ENCODE data around the gene GLIS2. TPM values are rescaled to one million over a fixed set of nuclear protein-coding genes. Genes with fewer than 3 reads are reported as not detected.
A peak's percentile ranks its signal among the peaks of the same experiment; 100 is the strongest.

GLIS2 gene
- total RNA-seq, 1 donor = 3.3 TPM

DNA sequence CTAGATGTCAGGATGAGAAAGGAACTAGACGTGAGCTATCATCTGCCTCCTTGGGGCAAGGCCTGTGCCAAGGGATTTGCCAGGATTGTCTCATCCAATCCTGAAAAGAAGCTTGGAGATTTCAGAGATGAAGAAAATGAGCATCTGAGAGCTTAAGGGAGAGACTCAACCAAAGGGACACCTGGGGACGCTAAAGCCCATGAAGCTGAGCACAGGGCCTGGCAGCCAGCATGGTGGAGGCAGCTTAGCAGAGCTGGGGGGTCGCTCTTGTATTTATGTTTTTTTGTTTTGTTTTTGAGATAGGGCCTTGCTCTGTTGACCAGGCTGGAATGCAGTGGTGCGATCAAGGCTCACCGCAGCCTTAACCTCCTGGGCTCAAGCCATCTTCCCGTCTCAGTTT, 18.4 kb upstream of the GLIS2 start:
- DNase-seq (ENCODE audit: low read depth) = no peak
- TF ChIP-seq, protein P1, sequence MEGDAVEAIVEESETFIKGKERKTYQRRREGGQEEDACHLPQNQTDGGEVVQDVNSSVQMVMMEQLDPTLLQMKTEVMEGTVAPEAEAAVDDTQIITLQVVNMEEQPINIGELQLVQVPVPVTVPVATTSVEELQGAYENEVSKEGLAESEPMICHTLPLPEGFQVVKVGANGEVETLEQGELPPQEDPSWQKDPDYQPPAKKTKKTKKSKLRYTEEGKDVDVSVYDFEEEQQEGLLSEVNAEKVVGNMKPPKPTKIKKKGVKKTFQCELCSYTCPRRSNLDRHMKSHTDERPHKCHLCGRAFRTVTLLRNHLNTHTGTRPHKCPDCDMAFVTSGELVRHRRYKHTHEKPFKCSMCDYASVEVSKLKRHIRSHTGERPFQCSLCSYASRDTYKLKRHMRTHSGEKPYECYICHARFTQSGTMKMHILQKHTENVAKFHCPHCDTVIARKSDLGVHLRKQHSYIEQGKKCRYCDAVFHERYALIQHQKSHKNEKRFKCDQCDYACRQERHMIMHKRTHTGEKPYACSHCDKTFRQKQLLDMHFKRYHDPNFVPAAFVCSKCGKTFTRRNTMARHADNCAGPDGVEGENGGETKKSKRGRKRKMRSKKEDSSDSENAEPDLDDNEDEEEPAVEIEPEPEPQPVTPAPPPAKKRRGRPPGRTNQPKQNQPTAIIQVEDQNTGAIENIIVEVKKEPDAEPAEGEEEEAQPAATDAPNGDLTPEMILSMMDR (IDR thresholded peaks at IDR 0.05; ENCODE audit: insufficient read depth, low read length) = no peak
- no peak overlapping the region for H3K4me3 ChIP-seq (ENCODE audit: low read depth, low read length)

DNA sequence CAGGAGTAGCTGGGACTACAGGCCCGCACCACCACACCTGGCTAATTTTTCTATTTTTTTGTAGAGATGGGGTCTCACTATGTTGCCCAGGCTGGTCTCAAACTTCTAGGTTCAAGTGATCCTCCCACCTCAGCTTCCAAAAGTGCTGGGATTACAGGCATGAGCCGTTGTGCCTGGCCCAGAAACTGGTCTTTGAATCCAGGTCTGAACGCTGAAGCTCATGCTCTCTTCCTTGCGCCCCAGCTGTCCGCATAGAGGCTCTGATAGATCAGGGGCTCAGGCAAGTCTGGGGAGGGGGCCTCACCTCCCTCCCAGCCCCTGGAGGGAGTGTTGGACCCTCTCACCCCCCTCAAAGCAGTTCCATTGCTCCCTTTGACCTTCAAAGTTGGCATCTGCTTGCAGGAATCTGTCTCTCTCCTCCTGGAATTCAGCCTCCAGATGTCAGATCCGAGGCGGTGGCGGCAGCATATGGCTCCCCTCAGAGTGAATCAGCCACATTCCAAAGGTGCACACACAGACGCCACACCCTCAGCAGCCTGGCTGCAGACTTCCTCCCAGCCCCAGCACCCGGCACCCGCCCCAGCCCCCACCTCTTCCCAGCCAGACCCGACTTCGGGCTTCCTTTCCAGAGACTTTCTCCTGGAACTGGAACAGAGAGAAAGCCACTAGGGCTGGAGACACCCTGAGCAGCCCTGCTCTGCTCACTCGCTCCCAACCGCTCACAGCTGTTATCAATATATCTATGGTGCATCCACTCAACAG, 16.9 kb upstream of the GLIS2 start:
- TF ChIP-seq, protein P1 (IDR thresholded peaks at IDR 0.05; ENCODE audit: insufficient read depth, low read length) = no peak
- DNase-seq (ENCODE audit: low read depth) = peak; percentile 94
- peak overlapping the region; percentile 15 for H3K4me3 ChIP-seq (ENCODE audit: low read depth, low read length)

- TF ChIP-seq, protein P1 (IDR thresholded peaks at IDR 0.05; ENCODE audit: insufficient read depth, low read length) = no peak
- H3K4me3 ChIP-seq (ENCODE audit: low read depth, low read length) = no peak overlapping the region
These were observed 14.7 kb upstream of the GLIS2 start for GRCh38 chr16:4301177-4301576.

GRCh38 chr16:4301968-4302367, 13.9 kb upstream of the GLIS2 start:
- TF ChIP-seq, protein P1 (IDR thresholded peaks at IDR 0.05; ENCODE audit: insufficient read depth, low read length) = no peak

More at GRCh38 chr16:4301177-4301576, 14.7 kb upstream of the GLIS2 start:
- no peak for DNase-seq (ENCODE audit: low read depth)

GRCh38 chr16:4303973-4304372, 11.9 kb upstream of the GLIS2 start:
- TF ChIP-seq, protein P1 (IDR thresholded peaks at IDR 0.05; ENCODE audit: insufficient read depth, low read length) = no peak
- DNase-seq (ENCODE audit: low read depth) = no peak
- no peak overlapping the region for H3K4me3 ChIP-seq (ENCODE audit: low read depth, low read length)

More at GRCh38 chr16:4301968-4302367, 13.9 kb upstream of the GLIS2 start:
- no peak overlapping the region for H3K4me3 ChIP-seq (ENCODE audit: low read depth, low read length)
- DNase-seq (ENCODE audit: low read depth) = no peak

DNA sequence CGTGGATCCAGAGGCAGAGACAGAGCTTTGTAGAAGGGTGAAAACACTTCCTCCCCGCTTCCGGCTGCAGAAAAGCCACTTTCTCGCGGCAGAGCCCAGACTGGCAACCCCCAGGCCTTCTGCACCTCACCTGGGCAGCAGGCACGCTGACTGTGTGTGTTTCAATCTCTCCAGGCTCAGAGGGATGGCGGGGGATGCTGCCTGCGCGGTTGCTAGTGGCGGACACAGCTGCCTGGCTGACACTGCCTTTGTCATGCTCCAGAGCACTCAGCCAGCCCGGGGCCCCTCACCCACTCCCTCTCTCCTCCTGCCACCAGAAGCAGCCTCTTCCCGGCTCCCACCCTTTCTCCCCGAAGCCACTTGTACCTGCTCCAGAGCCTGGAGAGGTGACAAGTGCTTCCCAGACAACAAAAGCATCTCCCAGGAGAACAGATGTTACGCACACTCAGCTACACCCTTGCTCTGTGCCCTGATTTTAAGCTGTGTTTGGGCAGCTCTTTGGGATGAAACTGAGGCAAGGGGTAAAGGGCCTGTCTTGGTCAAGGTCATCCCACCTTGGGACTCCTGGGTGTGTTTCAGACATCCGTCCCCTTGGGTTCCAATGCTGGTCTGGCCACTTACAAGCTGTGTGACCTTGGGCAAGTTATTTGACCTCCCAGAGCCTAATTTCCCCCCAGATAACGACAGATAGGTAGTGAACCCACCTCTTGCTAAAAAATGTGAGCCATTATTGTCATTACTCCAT, 9.2 kb upstream of the GLIS2 start:
- peak overlapping the region; percentile 67 for H3K4me3 ChIP-seq (ENCODE audit: low read depth, low read length)
- TF ChIP-seq, protein P1 (IDR thresholded peaks at IDR 0.05; ENCODE audit: insufficient read depth, low read length) = no peak
- DNase-seq (ENCODE audit: low read depth) = no peak

Measured in fibroblast of the aortic adventitia (primary cell).